HG02588 (cell line): ENCODE measurements around the gene UBE2S.
A peak's percentile ranks its signal among the peaks of the same experiment; 100 is the strongest.
"Not testable (repeated sequence)": the region's sequence is repeated elsewhere in the genome, so short reads cannot be mapped to it uniquely, and the experiment has no call there.

Source experiments
- ATAC-seq: cut with Tn5 transposase; IDR thresholded peaks from one replicate; pipeline ENCODE4 v1.9.1; 2021; ENCODE audit warnings: mild to moderate bottlenecking, moderate library complexity; ENCODE audit not compliant: unreplicated experiment

Gene UBE2S

GRCh38 chr19:55440411-55441105, 33.0 kb upstream of the UBE2S start:
- ATAC-seq = no peak

- ATAC-seq = no peak
Observed at GRCh38 chr19:55439052-55439451, 31.5 kb upstream of the UBE2S start.

GRCh38 chr19:55437410-55437809, 29.8 kb upstream of the UBE2S start:
- no peak for ATAC-seq

GRCh38 chr19:55436847-55437246, 29.3 kb upstream of the UBE2S start:
- ATAC-seq = no peak

GRCh38 chr19:55435020-55435419, 27.4 kb upstream of the UBE2S start:
- ATAC-seq = no peak

- ATAC-seq = no peak
Observed at GRCh38 chr19:55434356-55434919, 26.9 kb upstream of the UBE2S start.

GRCh38 chr19:55433292-55433691, 25.7 kb upstream of the UBE2S start:
- no peak for ATAC-seq

GRCh38 chr19:55432241-55432959, 24.8 kb upstream of the UBE2S start:
- no peak for ATAC-seq

GRCh38 chr19:55431183-55431582, 23.6 kb upstream of the UBE2S start:
- no peak for ATAC-seq

GRCh38 chr19:55426042-55426441, 18.5 kb upstream of the UBE2S start:
- ATAC-seq = no peak

- ATAC-seq = no peak
Observed at GRCh38 chr19:55424518-55424917, 16.9 kb upstream of the UBE2S start.

GRCh38 chr19:55423225-55424005, 15.8 kb upstream of the UBE2S start:
- no peak for ATAC-seq

- not testable (repeated sequence) for ATAC-seq
Observed at GRCh38 chr19:55421281-55421680, 13.7 kb upstream of the UBE2S start.

- no peak for ATAC-seq
Observed at GRCh38 chr19:55419624-55420236, 12.1 kb upstream of the UBE2S start.

- ATAC-seq = no peak
Observed at GRCh38 chr19:55419103-55419502, 11.5 kb upstream of the UBE2S start.

GRCh38 chr19:55418185-55418584, 10.6 kb upstream of the UBE2S start:
- ATAC-seq = no peak

- ATAC-seq = no peak
Observed at GRCh38 chr19:55410168-55410567, 2.6 kb upstream of the UBE2S start.

GRCh38 chr19:55409179-55409578, 1.6 kb upstream of the UBE2S start:
- ATAC-seq = not testable (repeated sequence)

- ATAC-seq = no peak
Observed at GRCh38 chr19:55408533-55408872, 915 bp upstream of the UBE2S start.

- peak; percentile 79 for ATAC-seq
Observed at GRCh38 chr19:55407800-55408532, 378 bp upstream of the UBE2S start.
